NB4 (cell line): ENCODE results near the gene CFAP92.

Experiments used
- DNase-seq: peaks from one replicate; pipeline ENCODE4 v3.0.0; 2010; ENCODE audit warnings: low read depth
- H3K4me3 ChIP-seq: one replicate; pipeline ENCODE4 v1.5.1; 2011; ENCODE audit warnings: mild to moderate bottlenecking, low read depth, low read length, moderate library complexity
- MYC ChIP-seq: IDR thresholded peaks from 2 replicates; pipeline ENCODE4 v1.6.1; 2011; ENCODE audit warnings: low read depth, low read length
- POLR2A ChIP-seq: IDR thresholded peaks from 2 replicates; pipeline ENCODE4 v1.6.1; 2011; ENCODE audit warnings: mild to moderate bottlenecking; ENCODE audit not compliant: insufficient read length; ENCODE audit errors: extremely low read depth
- TF ChIP-seq, protein P1 (sequence below): IDR thresholded peaks from one replicate; pipeline ENCODE4 v1.5.1; 2012; ENCODE audit warnings: low read depth, low read length
- TF ChIP-seq, protein P2 (sequence below): IDR thresholded peaks from 2 replicates; pipeline ENCODE4 v1.6.1; 2011; ENCODE audit warnings: low read depth, low read length

Gene CFAP92

GRCh38 chr3:128965280-128965679 is 28.6 kb downstream of the CFAP92 start:
- DNase-seq: no peak
- TF ChIP-seq MYC: no peak
- TF ChIP-seq, protein P1, sequence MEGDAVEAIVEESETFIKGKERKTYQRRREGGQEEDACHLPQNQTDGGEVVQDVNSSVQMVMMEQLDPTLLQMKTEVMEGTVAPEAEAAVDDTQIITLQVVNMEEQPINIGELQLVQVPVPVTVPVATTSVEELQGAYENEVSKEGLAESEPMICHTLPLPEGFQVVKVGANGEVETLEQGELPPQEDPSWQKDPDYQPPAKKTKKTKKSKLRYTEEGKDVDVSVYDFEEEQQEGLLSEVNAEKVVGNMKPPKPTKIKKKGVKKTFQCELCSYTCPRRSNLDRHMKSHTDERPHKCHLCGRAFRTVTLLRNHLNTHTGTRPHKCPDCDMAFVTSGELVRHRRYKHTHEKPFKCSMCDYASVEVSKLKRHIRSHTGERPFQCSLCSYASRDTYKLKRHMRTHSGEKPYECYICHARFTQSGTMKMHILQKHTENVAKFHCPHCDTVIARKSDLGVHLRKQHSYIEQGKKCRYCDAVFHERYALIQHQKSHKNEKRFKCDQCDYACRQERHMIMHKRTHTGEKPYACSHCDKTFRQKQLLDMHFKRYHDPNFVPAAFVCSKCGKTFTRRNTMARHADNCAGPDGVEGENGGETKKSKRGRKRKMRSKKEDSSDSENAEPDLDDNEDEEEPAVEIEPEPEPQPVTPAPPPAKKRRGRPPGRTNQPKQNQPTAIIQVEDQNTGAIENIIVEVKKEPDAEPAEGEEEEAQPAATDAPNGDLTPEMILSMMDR: no peak
- TF ChIP-seq, protein P2, sequence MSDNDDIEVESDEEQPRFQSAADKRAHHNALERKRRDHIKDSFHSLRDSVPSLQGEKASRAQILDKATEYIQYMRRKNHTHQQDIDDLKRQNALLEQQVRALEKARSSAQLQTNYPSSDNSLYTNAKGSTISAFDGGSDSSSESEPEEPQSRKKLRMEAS: no peak
- no peak overlapping the region for H3K4me3 ChIP-seq

DNA sequence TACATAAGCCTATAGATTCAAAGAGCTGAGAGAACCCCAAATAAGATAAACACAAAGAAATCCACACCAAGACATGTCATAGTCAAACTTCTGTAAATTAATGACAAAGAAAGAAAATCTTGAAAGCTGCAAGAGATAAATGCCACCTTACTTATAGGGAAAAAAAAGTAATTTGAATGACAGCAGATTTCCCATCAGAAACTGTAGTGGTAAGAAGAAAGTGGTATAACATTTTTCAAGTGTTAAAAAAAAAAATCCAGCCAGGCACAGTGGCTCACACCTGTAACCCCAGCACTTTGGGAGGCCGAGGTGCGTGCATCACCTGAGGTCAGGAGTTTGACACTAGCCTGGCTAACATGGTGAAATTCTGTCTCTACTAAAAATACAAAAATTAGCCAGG is 37.4 kb downstream of the CFAP92 start:
- no peak for DNase-seq
- H3K4me3 ChIP-seq: no peak overlapping the region
- TF ChIP-seq, protein P2: no peak
- TF ChIP-seq, protein P1: no peak
- TF ChIP-seq POLR2A (no peak), MYC (no peak)

GRCh38 chr3:128950223-128950938 is 43.5 kb downstream of the CFAP92 start:
- H3K4me3 ChIP-seq: no peak overlapping the region
- DNase-seq: peak; percentile 59
- TF ChIP-seq POLR2A: no peak
- TF ChIP-seq MYC: peak; percentile 43; the same call in 1 of the 2 replicates
- TF ChIP-seq, protein P2: 0 out of 2 replicates have a peak, but pooled peaks have one; percentile 6
- TF ChIP-seq, protein P1: peak; percentile 15

GRCh38 chr3:128949158-128949557 is 44.7 kb downstream of the CFAP92 start:
- DNase-seq: no peak
- TF ChIP-seq POLR2A: no peak
- TF ChIP-seq, protein P1: no peak
- TF ChIP-seq, protein P2: no peak
- no peak for TF ChIP-seq MYC

DNA sequence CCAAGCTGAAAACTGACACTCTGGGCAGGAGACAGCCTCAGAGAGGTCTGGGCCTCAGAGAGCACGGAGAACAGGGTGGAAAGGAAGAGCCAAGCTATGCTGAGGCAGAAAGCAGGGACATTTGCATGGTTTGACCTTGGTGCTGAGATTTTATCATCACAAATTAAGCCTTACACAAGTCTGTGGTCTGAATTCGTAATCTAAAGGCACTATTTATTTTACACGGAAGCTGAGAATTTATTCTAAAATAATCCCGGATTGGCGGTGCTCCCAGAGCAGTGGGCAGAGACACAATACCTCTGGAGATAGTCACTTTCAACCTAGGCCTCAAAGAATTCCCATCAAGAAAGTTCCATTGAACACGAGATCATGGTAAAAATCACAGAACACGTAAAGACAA is 47.5 kb downstream of the CFAP92 start:
- DNase-seq: no peak
- TF ChIP-seq, protein P2: no peak
- no peak for TF ChIP-seq MYC
- TF ChIP-seq POLR2A: no peak
- TF ChIP-seq, protein P1: no peak

More at GRCh38 chr3:128949158-128949557, 44.7 kb downstream of the CFAP92 start:
- no peak overlapping the region for H3K4me3 ChIP-seq

GRCh38 chr3:128945878-128946175 is 48.0 kb downstream of the CFAP92 start:
- TF ChIP-seq, protein P1: no peak
- TF ChIP-seq POLR2A (no peak), MYC (no peak)
- TF ChIP-seq, protein P2: no peak
- H3K4me3 ChIP-seq: no peak overlapping the region
- no peak for DNase-seq

More for the DNA sequence above, 47.5 kb downstream of the CFAP92 start:
- H3K4me3 ChIP-seq: no peak overlapping the region
